H4 (cell line): ENCODE data around the gene PPFIA3. TPM values are rescaled to one million over a fixed set of nuclear protein-coding genes. Genes with fewer than 3 reads are reported as not detected.
"Not testable (repeated sequence)": the region's sequence is repeated elsewhere in the genome, so short reads cannot be mapped to it uniquely, and the experiment has no call there.

ENCODE experiments used
- DNase-seq: peaks from one replicate; pipeline ENCODE4 v3.0.0-alpha.2; 2015; ENCODE audit warnings: low spot score
- total RNA-seq: library from RNA; depleted of rRNA; stranded (reverse); fragments of >200 nt; shearing (Covaris generic); gene quantifications from 2 replicates; pipeline ENCODE4 v1.2.3, GENCODE V29; 2014; rRNA removed

The PPFIA3 gene
- total RNA-seq, 1 experiment from 2014 or later = 6.9 TPM

GRCh38 chr19:49182010-49182847, 62.9 kb downstream of the PPFIA3 start:
- DNase-seq = not testable (repeated sequence)

- no peak for DNase-seq
These were observed 63.6 kb downstream of the PPFIA3 start for GRCh38 chr19:49182848-49183375.

GRCh38 chr19:49186108-49186507, 66.8 kb downstream of the PPFIA3 start:
- DNase-seq = no peak

- no peak for DNase-seq
These were observed 69.4 kb downstream of the PPFIA3 start for GRCh38 chr19:49188626-49189200.

- DNase-seq = no peak
These were observed 69.9 kb downstream of the PPFIA3 start for GRCh38 chr19:49189259-49189658.

GRCh38 chr19:49190781-49191180, 71.4 kb downstream of the PPFIA3 start:
- DNase-seq = no peak

- no peak for DNase-seq
These were observed 74.6 kb downstream of the PPFIA3 start for GRCh38 chr19:49193822-49194394.

GRCh38 chr19:49194408-49194807, 75.1 kb downstream of the PPFIA3 start:
- no peak for DNase-seq

- DNase-seq = no peak
These were observed 77.3 kb downstream of the PPFIA3 start for GRCh38 chr19:49196527-49197240.

- DNase-seq = no peak
These were observed 81.0 kb downstream of the PPFIA3 start for GRCh38 chr19:49200238-49200862.

Other genes with a start within 250 kb of the PPFIA3 start
- gene PPP1R15A, start 247.1 kb upstream of the PPFIA3 start, total RNA-seq = 15.8 and 16.1 TPM in 2 replicates
- gene TULP2, start 220.8 kb upstream of the PPFIA3 start, total RNA-seq = not detected in 2 replicates
- gene NUCB1, start 219.2 kb upstream of the PPFIA3 start, total RNA-seq = 199 and 224 TPM in 2 replicates
- gene DHDH, start 185.8 kb upstream of the PPFIA3 start, total RNA-seq = 0.27 TPM in 1 of 2 replicates, not detected in the other
- gene BAX, start 164.7 kb upstream of the PPFIA3 start, total RNA-seq = 132 and 135 TPM in 2 replicates
- 22,782 and 25,960 TPM in 2 replicates for gene FTL, start 154.2 kb upstream of the PPFIA3 start, total RNA-seq
- gene GYS1, start 126.2 kb upstream of the PPFIA3 start, total RNA-seq = 31.7 and 31.9 TPM in 2 replicates
- 353 and 374 TPM in 2 replicates for gene RUVBL2, start 125.7 kb upstream of the PPFIA3 start, total RNA-seq
- gene LHB, start 102.5 kb upstream of the PPFIA3 start, total RNA-seq = not detected in 2 replicates
- not detected in 2 replicates for gene CGB3, start 95.2 kb upstream of the PPFIA3 start, total RNA-seq
- not detected in 2 replicates for gene CGB2, start 87.7 kb upstream of the PPFIA3 start, total RNA-seq
- gene CGB1, start 82.6 kb upstream of the PPFIA3 start, total RNA-seq = 0.77 and 11.4 TPM in 2 replicates
- 0.33 and 3.3 TPM in 2 replicates for gene CGB5, start 75.7 kb upstream of the PPFIA3 start, total RNA-seq
- 1.5 TPM in 1 of 2 replicates, not detected in the other for gene CGB8, start 70.4 kb upstream of the PPFIA3 start, total RNA-seq
- not detected in 2 replicates for gene CGB7, start 61.8 kb upstream of the PPFIA3 start, total RNA-seq
- not detected in 2 replicates for gene NTF4, start 54.7 kb upstream of the PPFIA3 start, total RNA-seq
- gene KCNA7, start 46.8 kb upstream of the PPFIA3 start, total RNA-seq = not detected in 2 replicates
- 138 and 189 TPM in 2 replicates for gene SNRNP70, start 34.1 kb upstream of the PPFIA3 start, total RNA-seq
- gene LIN7B, start 5.2 kb upstream of the PPFIA3 start, total RNA-seq = 4.1 and 15.2 TPM in 2 replicates
- gene C19orf73, start 401 bp upstream of the PPFIA3 start, total RNA-seq = 0.80 and 7.3 TPM in 2 replicates
- 0.06 TPM in 1 of 2 replicates, not detected in the other for gene HRC, start 35.9 kb downstream of the PPFIA3 start, total RNA-seq
- gene TRPM4, start 38.2 kb downstream of the PPFIA3 start, total RNA-seq = 3.9 and 5.0 TPM in 2 replicates
- gene SLC6A16, start 205.6 kb downstream of the PPFIA3 start, total RNA-seq = 0.16 and 0.85 TPM in 2 replicates
- not detected in 2 replicates for gene CD37, start 215.9 kb downstream of the PPFIA3 start, total RNA-seq
- 48.7 and 54.3 TPM in 2 replicates for gene TEAD2, start 242.9 kb downstream of the PPFIA3 start, total RNA-seq
- 0.08 and 3.8 TPM in 2 replicates for gene DKKL1, start 244.3 kb downstream of the PPFIA3 start, total RNA-seq